Panc1 (cell line): ENCODE results near the gene VPS35L.

Source experiments
- CTCF ChIP-seq: fragments of 450-650 bp; IDR thresholded peaks from 2 replicates; pipeline ENCODE4 v1.5.1; 2017; ENCODE audit warnings: mild to moderate bottlenecking
- POLR2AphosphoS5 ChIP-seq: IDR thresholded peaks from 2 replicates; pipeline ENCODE4 v1.6.1; 2012; ENCODE audit warnings: mild to moderate bottlenecking, low read depth, low read length, moderate library complexity
- REST ChIP-seq, 2 experiments: IDR thresholded peaks; 2 replicates each; pipeline ENCODE4 v1.6.1; 2011 to 2012; ENCODE audit warnings: low read depth in 2 of 2, control low read depth in 1 of 2, low read length in 1 of 2, mild to moderate bottlenecking in 1 of 2, moderate library complexity in 1 of 2; ENCODE audit not compliant: insufficient read depth in 1 of 2
- SIN3A ChIP-seq: IDR thresholded peaks from 2 replicates; pipeline ENCODE4 v1.6.1; 2012; ENCODE audit warnings: low read depth, mild to moderate bottlenecking, low read length, moderate library complexity, borderline replicate concordance; ENCODE audit not compliant: insufficient read depth

- no peak for TF ChIP-seq CTCF
- TF ChIP-seq POLR2AphosphoS5: no peak
- TF ChIP-seq REST (IDR thresholded peaks at IDR 0.05; ENCODE audit: insufficient read depth in 1 of 2, low read depth in 2 of 2, low read length in 1 of 2): no peak
- no peak for TF ChIP-seq SIN3A
Measured at GRCh38 chr16:19609359-19609758, 53.9 kb downstream of the VPS35L start.
